K562 (cell line): ENCODE data around the gene SCN2B. TPM values are rescaled to one million over a fixed set of nuclear protein-coding genes. Genes with fewer than 3 reads are reported as not detected.
A peak's percentile ranks its signal among the peaks of the same experiment; 100 is the strongest.
"Not testable (repeated sequence)": the region's sequence is repeated elsewhere in the genome, so short reads cannot be mapped to it uniquely, and the experiment has no call there.

Experiments
- ATAC-seq: fragments of 200-7000 bp; cut with Tn5 transposase; 3 replicates; pipeline ENCODE4 v1.9.1; 2020; ENCODE audit warnings: moderate library complexity
- BruUV-seq: library from RNA; stranded (reverse); fragments of 400-500 nt; replicated peaks from 2 replicates; lab custom pipeline; 2021; lab: Mats Ljungman, UMichigan
- CTCF ChIA-PET: fragments of 300-600 bp; formaldehyde crosslinking; extraction: SDS; loops from one replicate; lab custom pipeline; 2021; ENCODE audit warnings: low intra/inter-chr PET ratio; lab: Yijun Ruan, JAX
- POLR2A ChIA-PET: fragments of 300-600, 350-650 bp; sonication (Branson Sonifier 250); formaldehyde crosslinking; extraction: SDS; loops from one replicate; lab custom pipeline; 2021; ENCODE audit warnings: antibody characterized with exemption, inconsistent platforms; lab: Yijun Ruan, JAX
- DNase-seq, 4 experiments: peaks; one replicate each; pipeline versions ENCODE4 v3.0.0 to v3.0.0-alpha.2; 2011 to 2018; ENCODE audit warnings: low spot score in 3 of 4, mixed read lengths in 3 of 4; ENCODE audit errors: extremely low read depth in 1 of 4
- FAIRE-seq: peaks from 2 replicates; lab custom pipeline; 2011; peaks lifted over from hg19 to GRCh38; lab: Jason Lieb, UNC
- H2AFZ ChIP-seq: 2 replicates; pipeline ENCODE4 v1.6.0; 2011; ENCODE audit warnings: low read depth, low read length, control low read depth, inconsistent platforms
- H3K27ac ChIP-seq: fragments of 200-600 bp; 3 replicates; pipeline ENCODE4 v1.8.0; 2011; ENCODE audit warnings: low read depth, mild to moderate bottlenecking, control low read depth, inconsistent platforms, low read length, moderate library complexity, mixed read lengths; ENCODE audit errors: extremely low read depth
- H3K27me3 ChIP-seq, 2 experiments: fragments of 300-600 bp in 1 of 2; 2 replicates in 1 of 2; 3 replicates in 1 of 2; pipeline versions ENCODE4 v1.6.0 to v1.8.0; 2011; ENCODE audit warnings: inconsistent platforms in 2 of 2, low read length in 2 of 2, mild to moderate bottlenecking in 1 of 2, mixed read lengths in 1 of 2, moderate library complexity in 1 of 2; ENCODE audit not compliant: control insufficient read depth in 2 of 2, insufficient read depth in 2 of 2
- H3K36me3 ChIP-seq: fragments of 300-600 bp; 3 replicates; pipeline ENCODE4 v1.8.0; 2011; ENCODE audit warnings: mild to moderate bottlenecking, low read length, inconsistent platforms; ENCODE audit not compliant: control insufficient read depth, insufficient read depth
- H3K4me1 ChIP-seq, 2 experiments: fragments of 200-600 bp in 1 of 2; replicated peaks in 1 of 2; 2 replicates in 1 of 2; 3 replicates in 1 of 2; pipeline versions ENCODE4 v1.5.1 to v1.8.0; 2011; ENCODE audit warnings: inconsistent platforms in 2 of 2, low read length in 2 of 2, mild to moderate bottlenecking in 1 of 2, mixed read lengths in 1 of 2, moderate library complexity in 1 of 2; ENCODE audit not compliant: control insufficient read depth in 2 of 2, insufficient read depth in 2 of 2
- H3K4me2 ChIP-seq: 2 replicates; pipeline ENCODE4 v1.6.1; 2011; ENCODE audit warnings: low read length, control low read depth, inconsistent platforms, mixed read lengths; ENCODE audit not compliant: insufficient read depth
- H3K4me3 ChIP-seq: fragments of 200-600 bp; sonication (generic), shearing (Covaris generic); 2 replicates; pipeline ENCODE4 v1.5.1; 2016; ENCODE audit warnings: control low read depth, inconsistent platforms
- H3K79me2 ChIP-seq: fragments of 200-600 bp; 3 replicates; pipeline ENCODE4 v1.8.0; 2011; ENCODE audit warnings: low read length, inconsistent platforms; ENCODE audit not compliant: control insufficient read depth, insufficient read depth
- H3K9ac ChIP-seq, 2 experiments: 2 replicates each; pipeline versions ENCODE4 v1.6.0 to v1.6.1; 2011; ENCODE audit warnings: low read depth in 2 of 2, low read length in 2 of 2, control low read depth in 1 of 2, inconsistent platforms in 1 of 2, mild to moderate bottlenecking in 1 of 2, mixed read lengths in 1 of 2; ENCODE audit not compliant: insufficient read depth in 1 of 2
- H3K9me1 ChIP-seq: one replicate; pipeline ENCODE4 v1.6.0; 2011; ENCODE audit warnings: inconsistent platforms, mild to moderate bottlenecking, low read length, moderate library complexity; ENCODE audit not compliant: control insufficient read depth, insufficient read depth
- H3K9me3 ChIP-seq: replicated peaks from 2 replicates; pipeline ENCODE4 v1.5.1; 2011; ENCODE audit warnings: low read depth, low read length, inconsistent platforms; ENCODE audit not compliant: control insufficient read depth, insufficient read depth
- H4K20me1 ChIP-seq: replicated peaks from 2 replicates; pipeline ENCODE4 v1.6.1; 2011; ENCODE audit warnings: low read length, inconsistent platforms, mixed read lengths; ENCODE audit not compliant: control insufficient read depth, insufficient read depth
- CEBPB ChIP-seq: fragments of 450-650 bp; IDR thresholded peaks from 2 replicates; pipeline ENCODE4 v1.6.1; 2016; ENCODE audit warnings: missing genetic modification characterization, missing compliant biosample characterization
- MCM3 ChIP-seq: fragments of 450-650 bp; IDR thresholded peaks from 2 replicates; pipeline ENCODE4 v1.6.1; 2016
- NR2F6 ChIP-seq: fragments of 450-650 bp; formaldehyde crosslinking; IDR thresholded peaks from 2 replicates; pipeline ENCODE4 v1.4.0; 2020; ENCODE audit warnings: mild to moderate bottlenecking
- SPI1 ChIP-seq: IDR thresholded peaks from 2 replicates; pipeline ENCODE4 v1.6.1; 2011; ENCODE audit warnings: low read depth, low read length, control low read depth, borderline replicate concordance
- WGBS: fragments of 100-300 bp; shearing (Covaris generic); methylation state at CpG from one replicate; pipeline ENCODE4 v1.1.6; 2016; ENCODE audit warnings: low coverage, mixed read lengths; ENCODE audit not compliant: insufficient coverage; ENCODE audit errors: missing lambda C conversion rate; 5-methylcytosine and 5-hydroxymethylcytosine counted together
- in situ Hi-C: fragments of 300-500 bp; cut with MboI; formaldehyde crosslinking; loops from 4 replicates; pipeline ENCODE4 v1.15.0; 2018; ENCODE audit warnings: inconsistent platforms, mixed read lengths
- intact Hi-C: fragments of 100-400 bp; cut with micrococcal nuclease; formaldehyde crosslinking; loops from 2 replicates; pipeline ENCODE4 v1.14.2; 2022
- polyA plus RNA-seq, 8 experiments: library from polyadenylated mRNA; depleted of rRNA in 4 of 8; stranded (reverse) in 5 of 8; unstranded in 3 of 8; fragments of >200 nt; fragmentation: Nextera tagmentation in 2 of 8; fragmentation: Illumina TruSeq in 1 of 8; extraction: Ambion mirVana in 2 of 8; extraction: Trizol in 1 of 8; gene quantifications; 2 replicates each; pipeline versions ENCODE4 v1.2.1 to v1.2.3, GENCODE V29; 2011 to 2014; ENCODE audit warnings: inconsistent platforms in 1 of 8, missing spikeins in 1 of 8
- total RNA-seq, 7 experiments: library from RNA; depleted of rRNA in 6 of 7; stranded (reverse); fragments of >200 nt in 6 of 7; fragmentation: Illumina TruSeq in 2 of 7; extraction: Trizol in 2 of 7; gene quantifications; 2 replicates each; pipeline versions ENCODE4 v1.2.1 to v1.2.3, GENCODE V29; 2011 to 2021; ENCODE audit warnings: low replicate concordance in 1 of 7
- TF ChIP-seq, protein P1 (sequence below), 2 experiments: fragments of 450-650 bp; conservative IDR thresholded peaks; 2 replicates each; pipeline ENCODE4 v1.6.1; 2017; ENCODE audit warnings: mild to moderate bottlenecking in 2 of 2, moderate library complexity in 2 of 2

The SCN2B gene
- total and polyA plus RNA-seq, 9 of the 15 experiments (the other 6 are each of a cell fraction or from before 2014, with no cell fraction given): not detected

DNA sequence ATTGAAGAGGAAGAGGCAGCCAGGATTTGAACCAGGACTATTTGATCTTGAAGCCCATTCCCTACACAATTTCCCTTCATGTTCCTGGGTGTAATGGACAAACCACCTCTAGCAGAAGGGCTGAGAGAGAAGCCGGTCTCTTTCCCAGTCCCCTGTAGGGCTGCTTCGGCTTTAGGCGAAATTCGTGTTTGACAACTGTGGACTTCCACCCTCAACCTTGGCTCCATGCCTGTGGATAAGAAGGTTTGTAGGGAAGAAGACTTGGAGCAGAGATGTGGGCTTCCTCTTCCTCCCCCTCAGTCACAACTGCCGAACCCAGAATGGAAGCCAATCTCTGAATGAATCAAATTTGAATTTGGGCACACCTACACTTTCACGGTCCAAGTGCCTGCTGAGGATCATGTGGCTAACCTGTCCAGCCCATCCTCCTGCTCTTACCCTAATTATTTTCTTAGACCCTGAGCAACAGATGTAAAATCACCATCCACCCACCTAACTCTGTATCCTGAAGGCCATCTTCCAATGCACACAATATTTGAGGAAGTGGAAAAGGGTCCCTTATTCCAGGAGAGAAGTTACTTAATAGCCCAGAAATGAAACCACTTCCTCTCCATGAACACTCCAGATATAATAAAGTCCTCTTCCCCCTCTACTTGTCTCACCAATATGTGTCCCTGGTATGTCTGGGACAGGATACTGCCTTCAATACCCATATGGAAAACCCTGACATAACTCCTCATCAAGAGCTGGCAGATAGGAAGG, 10.1 kb upstream of the SCN2B start:
- Histone ChIP-seq H3K9ac (no peak overlapping the region), H2AFZ (no peak overlapping the region), H3K4me2 (no peak overlapping the region), H3K9me1 (no peaks in the 10 kb centered on the region), H4K20me1 (no peaks in the 10 kb centered on the region), H3K79me2 (no peaks in the 10 kb centered on the region), H3K36me3 (no peaks in the 10 kb centered on the region), H3K9me3 (no peaks in the 10 kb centered on the region), H3K27ac (no peak overlapping the region), H3K4me1 (no peaks in the 10 kb centered on the region), H3K4me3 (no peak overlapping the region), H3K27me3 (peaks cover 30 to 35% of the 10 kb centered on the region in 2 experiments)
- WGBS: 7% methylated on average over 6 of the region's 6 CpGs
- POLR2A ChIA-PET: no interaction called here
- BruUV-seq: no TSS peak
- in situ Hi-C loops (no loop called here), intact Hi-C loops (no loop called here)
- no peak for FAIRE-seq
- no peak for ATAC-seq
- DNase-seq: no peak
- CTCF ChIA-PET: no interaction called here
- no peak for TF ChIP-seq MCM3
- peak; percentile 67; the same call in 1 of the 2 replicates for TF ChIP-seq SPI1

DNA sequence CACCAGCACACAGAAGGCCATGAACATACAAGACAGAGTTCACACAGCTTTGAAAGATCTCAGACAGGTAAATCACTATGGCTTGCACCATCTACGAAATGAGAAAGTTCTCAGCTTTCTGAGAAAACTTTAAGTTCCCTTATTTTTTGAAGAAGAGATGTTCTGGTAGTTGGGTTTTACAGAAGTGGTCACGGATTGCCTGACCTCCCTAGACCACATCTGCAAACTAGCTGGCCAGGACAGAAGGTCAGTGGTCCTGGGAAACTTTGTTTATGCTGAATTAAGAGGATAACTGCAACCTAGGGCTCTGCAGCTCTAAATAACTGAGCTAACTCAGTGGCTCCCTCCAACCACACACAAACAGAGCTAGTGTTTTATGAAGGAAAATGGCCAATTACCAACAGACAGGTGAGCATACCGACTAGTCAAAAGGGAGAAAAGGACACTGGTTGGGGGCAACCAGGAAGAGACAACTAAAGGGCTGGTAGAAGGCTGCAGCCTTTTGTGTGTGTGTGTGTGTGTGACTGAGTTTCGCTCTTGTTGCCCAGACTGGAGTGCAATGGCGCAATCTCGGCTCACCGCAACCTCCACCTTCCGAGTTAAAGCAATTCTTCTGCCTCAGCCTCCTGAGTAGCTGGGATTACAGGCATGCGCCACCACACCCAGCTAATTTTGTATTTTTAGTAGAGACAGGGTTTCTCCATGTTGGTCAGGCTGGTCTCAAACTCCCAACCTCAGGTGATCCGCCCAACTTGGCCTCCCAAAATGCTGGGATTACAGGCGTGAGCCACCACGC, 8.5 kb upstream of the SCN2B start:
- Histone ChIP-seq H3K79me2 (no peaks in the 10 kb centered on the region), H3K9me3 (no peaks in the 10 kb centered on the region), H3K4me2 (no peak overlapping the region), H2AFZ (no peak overlapping the region), H3K27ac (no peak overlapping the region), H3K9ac (no peak overlapping the region), H3K4me1 (peaks cover 0 to 5% of the 10 kb centered on the region in 2 experiments; a peak in 1 of 5 replicates), H3K27me3 (peaks cover 38 to 50% of the 10 kb centered on the region in 2 experiments), H3K9me1 (no peaks in the 10 kb centered on the region), H3K4me3 (no peak overlapping the region), H3K36me3 (no peaks in the 10 kb centered on the region), H4K20me1 (no peaks in the 10 kb centered on the region)
- ChIA-PET CTCF (no interaction called here), POLR2A (interaction anchor here (0.6 to 0.9 kb wide), 3 partner anchors 9 to 443 kb away, joined by 3 to 4 read pairs (median 3); no protein-coding TSS in a partner anchor)
- DNase-seq (no peak), FAIRE-seq (no peak), ATAC-seq (no peak)
- BruUV-seq: no TSS peak
- intact Hi-C loops: no loop called here
- 18% methylated on average over 12 of the region's 12 CpGs for WGBS
- in situ Hi-C loops: no loop called here
- TF ChIP-seq CEBPB (tag) (0 out of 2 replicates have a peak, but pooled peaks have one; percentile 17), NR2F6 (no peak)
- TF ChIP-seq, protein P1, sequence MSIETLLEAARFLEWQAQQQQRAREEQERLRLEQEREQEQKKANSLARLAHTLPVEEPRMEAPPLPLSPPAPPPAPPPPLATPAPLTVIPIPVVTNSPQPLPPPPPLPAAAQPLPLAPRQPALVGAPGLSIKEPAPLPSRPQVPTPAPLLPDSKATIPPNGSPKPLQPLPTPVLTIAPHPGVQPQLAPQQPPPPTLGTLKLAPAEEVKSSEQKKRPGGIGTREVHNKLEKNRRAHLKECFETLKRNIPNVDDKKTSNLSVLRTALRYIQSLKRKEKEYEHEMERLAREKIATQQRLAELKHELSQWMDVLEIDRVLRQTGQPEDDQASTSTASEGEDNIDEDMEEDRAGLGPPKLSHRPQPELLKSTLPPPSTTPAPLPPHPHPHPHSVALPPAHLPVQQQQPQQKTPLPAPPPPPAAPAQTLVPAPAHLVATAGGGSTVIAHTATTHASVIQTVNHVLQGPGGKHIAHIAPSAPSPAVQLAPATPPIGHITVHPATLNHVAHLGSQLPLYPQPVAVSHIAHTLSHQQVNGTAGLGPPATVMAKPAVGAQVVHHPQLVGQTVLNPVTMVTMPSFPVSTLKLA (conservative IDR thresholded peaks at IDR 0.05): no peak

DNA sequence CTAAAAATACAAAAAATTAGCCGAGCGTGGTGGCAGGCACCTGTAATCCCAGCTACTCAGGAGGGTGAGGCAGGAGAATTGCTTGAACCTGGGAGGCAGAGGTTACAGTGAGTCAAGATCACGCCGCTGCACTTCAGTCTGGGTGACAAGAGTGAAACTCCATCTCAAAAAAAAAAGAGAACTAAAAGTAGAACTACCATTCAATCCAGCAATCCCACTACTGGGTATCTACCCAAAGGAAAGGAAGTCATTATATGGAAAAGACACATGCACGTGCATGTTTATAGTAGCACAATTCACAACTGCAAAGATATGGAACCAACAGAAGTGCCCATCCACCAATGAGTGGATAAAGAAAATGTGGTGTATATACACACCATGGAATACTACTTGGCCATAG, 7.3 kb upstream of the SCN2B start:
- H3K27ac ChIP-seq, H3K9me3 ChIP-seq, H3K79me2 ChIP-seq, H3K9me1 ChIP-seq, H2AFZ ChIP-seq, POLR2A ChIA-PET, ATAC-seq, BruUV-seq, intact Hi-C loops, H4K20me1 ChIP-seq, FAIRE-seq, DNase-seq, H3K4me3 ChIP-seq, H3K4me2 ChIP-seq, in situ Hi-C loops, CTCF ChIA-PET, H3K4me1 ChIP-seq, H3K36me3 ChIP-seq, H3K9ac ChIP-seq: not testable (repeated sequence)
- 2% methylated on average over 5 of the region's 5 CpGs for whole genome bisulfite sequencing
- H3K27me3 ChIP-seq: peaks cover 38 to 56% of the 10 kb centered on the region in 2 experiments
